CD4-positive, alpha-beta T cell (primary cell): ENCODE results near the gene KIF5B. TPM values are rescaled to one million over a fixed set of nuclear protein-coding genes. Genes with fewer than 3 reads are reported as not detected.

Experiments
- ATAC-seq: fragments of 200-7000 bp; cut with Tn5 transposase; one replicate; pipeline ENCODE4 v1.10.0; 2022; ENCODE audit warnings: mild to moderate bottlenecking; ENCODE audit not compliant: poor library complexity
- CTCF ChIA-PET: fragments of 350-600 bp; sonication (Branson Sonifier 250); formaldehyde crosslinking; loops from one replicate; lab custom pipeline; 2021; ENCODE audit warnings: antibody characterized with exemption, inconsistent platforms; lab: Charles Lee
- POLR2A ChIA-PET: fragments of 350-600 bp; sonication (Branson Sonifier 250); formaldehyde crosslinking; loops from one replicate; lab custom pipeline; 2021; ENCODE audit warnings: antibody characterized with exemption, inconsistent platforms; lab: Charles Lee
- DNase-seq, 14 experiments: peaks; one replicate each; pipeline ENCODE4 v3.0.0-alpha.2; 2013 to 2020; ENCODE audit warnings: mixed read lengths in 2 of 14
- H3K27ac ChIP-seq, 2 donors: one replicate each; pipeline versions ENCODE4 v1.5.1 to v1.7.0; 2013; ENCODE audit warnings: low read length in 2 of 2, low read depth in 1 of 2, mild to moderate bottlenecking in 1 of 2
- H3K27me3 ChIP-seq, 2 experiments: 1 replicate in 1 of 2; 2 replicates in 1 of 2; pipeline versions ENCODE4 v1.6.1 to v1.7.0; 2013; ENCODE audit warnings: low read length in 2 of 2, control low read depth in 1 of 2, mild to moderate bottlenecking in 1 of 2, moderate library complexity in 1 of 2; ENCODE audit not compliant: insufficient read depth in 2 of 2, control insufficient read depth in 1 of 2
- H3K36me3 ChIP-seq: one replicate; pipeline ENCODE4 v1.6.1; 2013; ENCODE audit warnings: low read length, control low read depth; ENCODE audit not compliant: insufficient read depth
- H3K4me1 ChIP-seq: one replicate; pipeline ENCODE4 v1.6.1; 2013; ENCODE audit warnings: low read length, control low read depth; ENCODE audit not compliant: insufficient read depth
- H3K4me3 ChIP-seq: one replicate; pipeline ENCODE4 v1.5.1; 2013; ENCODE audit warnings: mild to moderate bottlenecking, low read length, moderate library complexity
- H3K9me3 ChIP-seq, 2 experiments: 1 replicate in 1 of 2; 2 replicates in 1 of 2; pipeline versions ENCODE4 v1.6.1 to v1.7.0; 2013; ENCODE audit warnings: low read length in 2 of 2, mild to moderate bottlenecking in 2 of 2, control low read depth in 1 of 2, moderate library complexity in 1 of 2; ENCODE audit not compliant: control insufficient read depth in 1 of 2, insufficient read depth in 1 of 2
- H3K27ac Mint-ChIP-seq: one replicate; pipeline ENCODE4 v1.8.0; 2020; ENCODE audit warnings: mixed read lengths
- H3K27me3 Mint-ChIP-seq: one replicate; pipeline ENCODE4 v1.8.0; 2021; ENCODE audit warnings: mixed read lengths
- H3K36me3 Mint-ChIP-seq: one replicate; pipeline ENCODE4 v1.8.0; 2021; ENCODE audit warnings: low read depth, mixed read lengths
- H3K4me1 Mint-ChIP-seq: one replicate; pipeline ENCODE4 v1.8.0; 2021; ENCODE audit warnings: low read depth, mixed read lengths
- H3K4me3 Mint-ChIP-seq: one replicate; pipeline ENCODE4 v1.8.0; 2020; ENCODE audit warnings: mild to moderate bottlenecking, mixed read lengths
- H3K9me3 Mint-ChIP-seq: one replicate; pipeline ENCODE4 v1.8.0; 2020; ENCODE audit warnings: mixed read lengths
- CTCF ChIP-seq: fragments of 200-600 bp; IDR thresholded peaks from one replicate; pipeline ENCODE4 v1.8.0; 2022; ENCODE audit warnings: antibody characterized with exemption, mild to moderate bottlenecking
- intact Hi-C, 2 experiments: fragments of 100-400 bp; cut with DNase I in 1 of 2; cut with micrococcal nuclease in 1 of 2; formaldehyde crosslinking; loops; one replicate each; pipeline versions ENCODE4 v1.15.1 to v1.9.0; 2023 to 2025; cut with DNase I, micrococcal nuclease
- total RNA-seq, 174 experiments: library from RNA in 2 of 174; stranded (reverse) in 2 of 174; gene quantifications; one replicate each; pipeline ENCODE4 v1.2.3 and lab custom pipeline; 2021 to 2026

The KIF5B gene
- total RNA-seq, 2 experiments from 2014 or later: 58.3 to 59.0 TPM

GRCh38 chr10:31962826-31963588 lies 93.2 kb downstream of the KIF5B start:
- Mint-ChIP-seq H3K36me3 (no peaks in the 10 kb centered on the region), H3K4me1 (peaks cover 23% of the 10 kb centered on the region), H3K27ac (no peak overlapping the region), H3K27me3 (no peaks in the 10 kb centered on the region), H3K9me3 (no peaks in the 10 kb centered on the region), H3K4me3 (no peak overlapping the region)
- intact Hi-C loops: no loop called here
- Histone ChIP-seq H3K27ac (no peak overlapping the region), H3K36me3 (no peaks in the 10 kb centered on the region), H3K27me3 (no peaks in the 10 kb centered on the region), H3K9me3 (no peaks in the 10 kb centered on the region), H3K4me3 (no peak overlapping the region), H3K4me1 (peaks cover 4% of the 10 kb centered on the region)
- ChIA-PET CTCF (no interaction called here), POLR2A (no interaction called here)
- no peak for DNase-seq
- TF ChIP-seq CTCF: no peak
- ATAC-seq: no peak

GRCh38 chr10:31961277-31962074 lies 94.7 kb downstream of the KIF5B start:
- DNase-seq (peak in 3 of 14 experiments; percentile 22 to 41 (median 24)), ATAC-seq (peak; percentile 54)
- H3K27ac ChIP-seq: no peak overlapping the region
- Mint-ChIP-seq H3K27me3 (no peaks in the 10 kb centered on the region), H3K4me3 (no peak overlapping the region), H3K27ac (no peak overlapping the region), H3K4me1 (peaks cover 23% of the 10 kb centered on the region), H3K36me3 (no peaks in the 10 kb centered on the region), H3K9me3 (no peaks in the 10 kb centered on the region)
- TF ChIP-seq CTCF: no peak
- no peak overlapping the region for H3K4me3 ChIP-seq
- H3K9me3 ChIP-seq: no peaks in the 10 kb centered on the region
- intact Hi-C loops: no loop called here
- no peaks in the 10 kb centered on the region for H3K27me3 ChIP-seq
- ChIA-PET POLR2A (no interaction called here), CTCF (no interaction called here)
- H3K36me3 ChIP-seq: no peaks in the 10 kb centered on the region
- peaks cover 4% of the 10 kb centered on the region for H3K4me1 ChIP-seq

- ChIA-PET POLR2A (no interaction called here), CTCF (no interaction called here)
- H3K27ac Mint-ChIP-seq: no peak overlapping the region
- Histone ChIP-seq H3K4me1 (peaks cover 4% of the 10 kb centered on the region), H3K27ac (no peak overlapping the region), H3K27me3 (no peaks in the 10 kb centered on the region), H3K4me3 (no peak overlapping the region), H3K36me3 (no peaks in the 10 kb centered on the region), H3K9me3 (peaks cover 0 to 9% of the 10 kb centered on the region in 2 experiments)
- H3K9me3 Mint-ChIP-seq: peaks cover under 1% of the 10 kb centered on the region
- no peaks in the 10 kb centered on the region for H3K27me3 Mint-ChIP-seq
- intact Hi-C loops: no loop called here
- no peaks in the 10 kb centered on the region for H3K36me3 Mint-ChIP-seq
- DNase-seq (no peak), ATAC-seq (no peak)
- TF ChIP-seq CTCF: no peak
- no peak overlapping the region for H3K4me3 Mint-ChIP-seq
- H3K4me1 Mint-ChIP-seq: peaks cover 23% of the 10 kb centered on the region
Observed at GRCh38 chr10:31959461-31960173, 96.6 kb downstream of the KIF5B start.

Other genes starting within 250 kb of the KIF5B start
- 10 to 100 TPM; 40.3 to 41.1 TPM for gene ARHGAP12, start 127.6 kb downstream of the KIF5B start, total RNA-seq